ENCODE data around the gene EPHB4.

- TF ChIP-seq CTCF (IDR thresholded peaks at IDR 0.05) = peak in 1 of 12 donors; percentile 8
- peak in 1 of 2 donors; percentile 49 for TF ChIP-seq POLR2A (IDR thresholded peaks at IDR 0.05)
These were observed 9.9 kb upstream of the EPHB4 start for GRCh38 chr7:100837099-100837836.
